Measurements from ENCODE around the gene GPR37L1.
"Not testable (repeated sequence)": the region's sequence is repeated elsewhere in the genome, so short reads cannot be mapped to it uniquely, and the experiment has no call there.

DNA sequence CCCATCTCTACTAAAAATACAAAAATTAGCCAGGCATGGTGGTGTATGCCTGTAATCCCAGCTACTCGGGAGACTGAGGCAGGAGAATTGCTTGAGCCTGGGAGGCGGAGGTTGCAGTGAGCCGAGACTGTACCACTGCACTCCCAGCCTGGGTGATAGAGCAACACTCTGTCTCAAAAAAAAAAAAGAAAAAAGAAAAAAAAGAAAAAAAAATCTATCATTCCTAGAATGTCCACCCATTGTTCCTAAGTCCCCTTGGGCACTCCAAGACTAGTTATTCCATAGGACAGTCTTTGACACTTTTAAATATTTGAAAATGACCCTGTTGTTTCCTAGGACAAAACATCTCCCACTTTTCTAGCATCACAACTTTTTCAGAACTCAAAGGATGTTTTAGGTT is 18.8 kb downstream of the GPR37L1 start:
- TF ChIP-seq SRF (IDR thresholded peaks at IDR 0.05; ENCODE audit: low read depth, low read length); SIN3A (conservative IDR thresholded peaks at IDR 0.05 in 1 of 2, IDR thresholded peaks at IDR 0.05 in 1 of 2; ENCODE audit: low read depth in 1 of 2, low read length in 2 of 2); CTCF (IDR thresholded peaks at IDR 0.05; ENCODE audit: control extremely low read depth in 1 of 3, insufficient read depth in 1 of 3, low read depth in 1 of 3, low read length in 3 of 3); NRF1 (IDR thresholded peaks at IDR 0.05; ENCODE audit: low read depth, low read length); CEBPB (IDR thresholded peaks at IDR 0.05; ENCODE audit: low read depth, low read length); JUND (IDR thresholded peaks at IDR 0.05; ENCODE audit: low read length): not testable (repeated sequence)
- TF ChIP-seq, protein P1, sequence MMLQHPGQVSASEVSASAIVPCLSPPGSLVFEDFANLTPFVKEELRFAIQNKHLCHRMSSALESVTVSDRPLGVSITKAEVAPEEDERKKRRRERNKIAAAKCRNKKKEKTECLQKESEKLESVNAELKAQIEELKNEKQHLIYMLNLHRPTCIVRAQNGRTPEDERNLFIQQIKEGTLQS (IDR thresholded peaks at IDR 0.05; ENCODE audit: insufficient read depth, low read depth, low read length): not testable (repeated sequence)
